ENCODE measurements around the gene ASIC5.

Gene ASIC5

DNA sequence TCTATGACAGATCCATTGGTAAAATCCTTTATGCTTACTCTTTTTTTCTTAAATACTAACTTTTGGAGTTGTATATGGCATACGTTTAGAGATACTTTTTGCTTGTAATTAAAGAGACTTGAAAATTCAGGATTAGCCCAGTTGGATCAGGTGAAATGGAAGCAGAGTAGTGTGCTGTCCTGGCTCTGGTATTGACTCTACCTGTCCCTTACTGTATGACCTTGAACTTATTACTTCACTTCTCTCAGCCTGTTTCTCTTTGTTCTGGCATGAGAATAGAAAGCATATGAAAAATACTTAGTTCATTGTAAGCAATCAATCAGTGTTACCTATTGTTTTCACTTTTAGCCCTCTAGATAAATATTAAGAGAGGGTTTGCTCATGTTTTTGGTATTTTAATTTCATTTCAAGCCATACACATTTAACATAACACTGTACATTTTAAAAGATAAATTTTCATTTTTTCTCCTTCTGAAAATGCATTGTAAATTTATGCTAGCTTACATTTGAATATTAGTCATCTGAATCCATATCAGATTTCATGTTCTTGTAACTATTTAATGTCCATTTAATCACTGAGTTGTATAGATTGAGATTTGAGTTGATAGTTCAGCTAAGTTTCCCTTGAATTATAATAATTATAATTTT, 71.4 kb downstream of the ASIC5 start:
- H3K4me3 ChIP-seq (ENCODE audit: low read depth, low read length) = no peak overlapping the region
- TF ChIP-seq MYC (IDR thresholded peaks at IDR 0.05; ENCODE audit: low read depth, low read length) (no peak), POLR2A (IDR thresholded peaks at IDR 0.05; ENCODE audit: extremely low read depth, insufficient read length) (no peak)
- TF ChIP-seq, protein P1, sequence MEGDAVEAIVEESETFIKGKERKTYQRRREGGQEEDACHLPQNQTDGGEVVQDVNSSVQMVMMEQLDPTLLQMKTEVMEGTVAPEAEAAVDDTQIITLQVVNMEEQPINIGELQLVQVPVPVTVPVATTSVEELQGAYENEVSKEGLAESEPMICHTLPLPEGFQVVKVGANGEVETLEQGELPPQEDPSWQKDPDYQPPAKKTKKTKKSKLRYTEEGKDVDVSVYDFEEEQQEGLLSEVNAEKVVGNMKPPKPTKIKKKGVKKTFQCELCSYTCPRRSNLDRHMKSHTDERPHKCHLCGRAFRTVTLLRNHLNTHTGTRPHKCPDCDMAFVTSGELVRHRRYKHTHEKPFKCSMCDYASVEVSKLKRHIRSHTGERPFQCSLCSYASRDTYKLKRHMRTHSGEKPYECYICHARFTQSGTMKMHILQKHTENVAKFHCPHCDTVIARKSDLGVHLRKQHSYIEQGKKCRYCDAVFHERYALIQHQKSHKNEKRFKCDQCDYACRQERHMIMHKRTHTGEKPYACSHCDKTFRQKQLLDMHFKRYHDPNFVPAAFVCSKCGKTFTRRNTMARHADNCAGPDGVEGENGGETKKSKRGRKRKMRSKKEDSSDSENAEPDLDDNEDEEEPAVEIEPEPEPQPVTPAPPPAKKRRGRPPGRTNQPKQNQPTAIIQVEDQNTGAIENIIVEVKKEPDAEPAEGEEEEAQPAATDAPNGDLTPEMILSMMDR (IDR thresholded peaks at IDR 0.05; ENCODE audit: low read depth, low read length) = no peak
- TF ChIP-seq, protein P2, sequence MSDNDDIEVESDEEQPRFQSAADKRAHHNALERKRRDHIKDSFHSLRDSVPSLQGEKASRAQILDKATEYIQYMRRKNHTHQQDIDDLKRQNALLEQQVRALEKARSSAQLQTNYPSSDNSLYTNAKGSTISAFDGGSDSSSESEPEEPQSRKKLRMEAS (IDR thresholded peaks at IDR 0.05; ENCODE audit: low read depth, low read length) = no peak
- DNase-seq (ENCODE audit: low read depth) = no peak

DNA sequence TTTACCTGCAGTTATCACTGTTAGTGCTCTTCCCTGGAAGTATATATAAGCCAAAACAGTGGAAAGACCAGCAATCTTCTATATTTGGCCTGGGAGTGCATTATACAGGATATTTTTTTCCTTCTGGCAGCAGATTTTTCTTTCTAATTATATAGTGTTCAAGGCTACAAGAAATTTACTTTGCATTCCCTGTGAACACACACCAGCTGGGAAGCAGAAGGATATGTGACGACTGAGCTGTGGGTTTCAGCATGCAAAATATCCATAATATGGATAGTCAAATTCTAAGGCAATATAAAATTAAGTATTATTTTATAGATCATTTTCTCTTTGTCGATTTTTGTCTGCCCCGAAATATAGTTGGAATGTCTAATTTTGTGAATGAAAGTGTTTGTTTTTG, 76.1 kb downstream of the ASIC5 start:
- TF ChIP-seq MYC (IDR thresholded peaks at IDR 0.05; ENCODE audit: low read depth, low read length) (no peak), POLR2A (IDR thresholded peaks at IDR 0.05; ENCODE audit: extremely low read depth, insufficient read length) (no peak)
- TF ChIP-seq, protein P2 (IDR thresholded peaks at IDR 0.05; ENCODE audit: low read depth, low read length) = no peak
- TF ChIP-seq, protein P1 (IDR thresholded peaks at IDR 0.05; ENCODE audit: low read depth, low read length) = no peak
- DNase-seq (ENCODE audit: low read depth) = no peak

DNA sequence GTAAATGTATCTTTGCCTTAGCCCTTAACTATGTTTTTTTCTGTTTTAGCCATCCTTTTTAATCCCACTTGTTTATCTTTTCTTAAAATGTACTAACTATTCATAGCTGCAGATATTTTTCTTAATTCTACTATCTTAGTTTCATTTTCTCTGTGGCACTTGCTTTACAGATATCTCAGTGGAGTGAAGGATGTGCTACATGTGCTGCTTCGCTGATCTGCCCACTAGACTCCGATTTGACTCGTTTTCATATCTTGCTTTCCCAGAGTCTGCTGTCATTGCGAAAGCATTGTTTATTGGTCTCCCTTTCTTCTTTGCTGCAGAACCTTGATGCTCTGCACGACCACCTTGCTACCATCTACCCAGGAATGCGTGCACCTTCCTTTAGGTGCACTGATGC, 76.7 kb downstream of the ASIC5 start:
- TF ChIP-seq POLR2A (IDR thresholded peaks at IDR 0.05; ENCODE audit: extremely low read depth, insufficient read length) = no peak
- TF ChIP-seq, protein P1 (IDR thresholded peaks at IDR 0.05; ENCODE audit: low read depth, low read length) = no peak
- no peak for TF ChIP-seq MYC (IDR thresholded peaks at IDR 0.05; ENCODE audit: low read depth, low read length)
- TF ChIP-seq, protein P2 (IDR thresholded peaks at IDR 0.05; ENCODE audit: low read depth, low read length) = no peak
- no peak overlapping the region for H3K4me3 ChIP-seq (ENCODE audit: low read depth, low read length)
- DNase-seq (ENCODE audit: low read depth) = no peak

More for the DNA sequence above, 76.1 kb downstream of the ASIC5 start:
- H3K4me3 ChIP-seq (ENCODE audit: low read depth, low read length) = no peak overlapping the region

DNA sequence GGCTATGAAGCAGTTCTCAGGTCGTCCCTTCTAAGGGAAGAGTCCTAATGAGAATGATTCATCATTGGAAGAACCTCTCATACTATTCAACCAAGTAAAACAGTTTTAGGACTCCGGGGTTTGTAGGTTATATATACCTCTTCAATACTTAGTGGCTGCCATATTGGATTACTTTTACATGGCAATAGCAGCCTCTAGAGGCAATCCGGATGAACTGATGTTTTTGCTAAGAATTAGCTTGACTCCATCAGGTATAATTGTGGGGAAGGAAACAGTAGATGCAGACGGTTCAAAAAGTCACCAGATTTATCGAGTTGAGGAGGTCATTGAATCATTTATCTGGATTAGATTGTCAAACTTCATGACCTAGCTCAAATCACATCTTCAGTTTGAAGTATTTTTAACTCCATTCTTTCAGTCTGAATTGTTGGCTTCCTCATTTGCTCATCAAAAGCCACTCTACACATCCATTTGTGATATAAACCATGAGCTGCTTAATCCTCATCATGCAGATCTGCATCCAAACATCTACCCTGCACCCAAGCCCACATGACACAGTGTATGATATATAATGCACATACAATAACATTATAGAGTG, 78.9 kb downstream of the ASIC5 start:
- no peak overlapping the region for H3K4me3 ChIP-seq (ENCODE audit: low read depth, low read length)
- no peak for TF ChIP-seq POLR2A (IDR thresholded peaks at IDR 0.05; ENCODE audit: extremely low read depth, insufficient read length)
- TF ChIP-seq, protein P1 (IDR thresholded peaks at IDR 0.05; ENCODE audit: low read depth, low read length) = peak; percentile 68
- no peak for TF ChIP-seq MYC (IDR thresholded peaks at IDR 0.05; ENCODE audit: low read depth, low read length)
- TF ChIP-seq, protein P2 (IDR thresholded peaks at IDR 0.05; ENCODE audit: low read depth, low read length) = no peak
- DNase-seq (ENCODE audit: low read depth) = peak; percentile 57

DNA sequence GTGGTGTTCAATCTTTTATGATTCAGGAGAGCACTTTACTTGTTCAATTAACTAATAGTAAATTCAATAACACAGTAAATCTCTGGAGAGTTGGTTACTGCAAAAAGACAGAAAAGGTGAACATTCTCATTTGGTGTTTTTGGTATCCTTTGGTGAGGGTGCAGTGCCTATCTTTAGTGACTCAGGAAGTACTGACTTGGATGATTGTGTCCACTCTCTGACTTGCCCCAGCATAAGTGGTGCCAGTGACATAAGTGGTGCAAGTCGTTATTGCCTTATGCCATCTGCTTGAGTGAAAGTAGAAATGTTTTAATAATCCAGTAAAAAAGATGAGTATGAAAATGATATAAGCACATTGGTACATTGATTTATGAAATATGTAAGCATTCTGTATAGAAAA, 80.2 kb downstream of the ASIC5 start:
- H3K4me3 ChIP-seq (ENCODE audit: low read depth, low read length) = no peak overlapping the region
- no peak for DNase-seq (ENCODE audit: low read depth)
- TF ChIP-seq MYC (IDR thresholded peaks at IDR 0.05; ENCODE audit: low read depth, low read length) = no peak
- TF ChIP-seq, protein P1 (IDR thresholded peaks at IDR 0.05; ENCODE audit: low read depth, low read length) = no peak
